Mucosa of stomach (tissue), 1 donor: ENCODE measurements around the gene FLYWCH1.

Experiments used
- H3K27me3 ChIP-seq: one replicate; pipeline ENCODE4 v1.7.0; 2013; ENCODE audit warnings: mild to moderate bottlenecking, low read length; ENCODE audit not compliant: control insufficient read depth, insufficient read depth
- H3K36me3 ChIP-seq: one replicate; pipeline ENCODE4 v1.7.0; 2013; ENCODE audit warnings: low read length; ENCODE audit not compliant: control insufficient read depth, insufficient read depth
- H3K4me1 ChIP-seq: one replicate; pipeline ENCODE4 v1.7.0; 2013; ENCODE audit warnings: mild to moderate bottlenecking, low read length; ENCODE audit not compliant: control insufficient read depth, insufficient read depth
- H3K4me3 ChIP-seq: one replicate; pipeline ENCODE4 v1.7.0; 2013; ENCODE audit warnings: low read length
- H3K9ac ChIP-seq: one replicate; pipeline ENCODE4 v1.7.0; 2013; ENCODE audit warnings: mild to moderate bottlenecking, low read length, moderate library complexity
- H3K9me3 ChIP-seq: one replicate; pipeline ENCODE4 v1.7.0; 2013; ENCODE audit warnings: mild to moderate bottlenecking, low read length, moderate library complexity; ENCODE audit not compliant: control insufficient read depth
- donor health status: Pancreatic carcinoma.

Gene FLYWCH1

GRCh38 chr16:2950353-2950724 is 38.6 kb downstream of the FLYWCH1 start:
- no peaks in the 10 kb centered on the region for H3K36me3 ChIP-seq
- no peaks in the 10 kb centered on the region for H3K9me3 ChIP-seq
- H3K4me1 ChIP-seq, result peaks cover 9% of the 10 kb centered on the region
- no peak overlapping the region for H3K4me3 ChIP-seq
- peaks cover 19% of the 10 kb centered on the region for H3K27me3 ChIP-seq
- no peak overlapping the region for H3K9ac ChIP-seq

GRCh38 chr16:2950773-2951172 is 39.0 kb downstream of the FLYWCH1 start:
- Histone ChIP-seq H3K4me1 (peaks cover 11% of the 10 kb centered on the region), H3K4me3 (no peak overlapping the region), H3K36me3 (no peaks in the 10 kb centered on the region), H3K9ac (no peak overlapping the region), H3K9me3 (no peaks in the 10 kb centered on the region), H3K27me3 (peaks cover 23% of the 10 kb centered on the region)

- Histone ChIP-seq H3K9me3 (no peaks in the 10 kb centered on the region), H3K4me1 (peaks cover 11% of the 10 kb centered on the region), H3K9ac (no peak overlapping the region), H3K4me3 (no peak overlapping the region), H3K36me3 (no peaks in the 10 kb centered on the region), H3K27me3 (peaks cover 33% of the 10 kb centered on the region)
These were observed 40.9 kb downstream of the FLYWCH1 start for GRCh38 chr16:2952679-2953078.

GRCh38 chr16:2953706-2954627 is 42.2 kb downstream of the FLYWCH1 start:
- Histone ChIP-seq H3K4me1 (peaks cover 11% of the 10 kb centered on the region), H3K36me3 (no peaks in the 10 kb centered on the region), H3K9me3 (no peaks in the 10 kb centered on the region), H3K4me3 (no peak overlapping the region), H3K27me3 (peaks cover 33% of the 10 kb centered on the region), H3K9ac (no peak overlapping the region)

- Histone ChIP-seq H3K36me3 (no peaks in the 10 kb centered on the region), H3K27me3 (peaks cover 38% of the 10 kb centered on the region), H3K4me1 (peaks cover 11% of the 10 kb centered on the region), H3K4me3 (no peak overlapping the region), H3K9ac (no peak overlapping the region), H3K9me3 (no peaks in the 10 kb centered on the region)
These were observed 43.1 kb downstream of the FLYWCH1 start for GRCh38 chr16:2954656-2955381.

GRCh38 chr16:2955438-2955778 is 43.7 kb downstream of the FLYWCH1 start:
- H3K27me3 ChIP-seq, result peaks cover 38% of the 10 kb centered on the region
- H3K4me1 ChIP-seq, result peaks cover 11% of the 10 kb centered on the region
- H3K36me3 ChIP-seq, result no peaks in the 10 kb centered on the region
- H3K4me3 ChIP-seq, result no peak overlapping the region
- H3K9me3 ChIP-seq, result no peaks in the 10 kb centered on the region
- H3K9ac ChIP-seq, result no peak overlapping the region

- H3K9ac ChIP-seq, result no peak overlapping the region
- H3K36me3 ChIP-seq, result no peaks in the 10 kb centered on the region
- H3K9me3 ChIP-seq, result no peaks in the 10 kb centered on the region
- H3K4me1 ChIP-seq, result peaks cover 11% of the 10 kb centered on the region
- H3K27me3 ChIP-seq, result peaks cover 40% of the 10 kb centered on the region
- no peak overlapping the region for H3K4me3 ChIP-seq
These were observed 44.2 kb downstream of the FLYWCH1 start for GRCh38 chr16:2955779-2956578.

- Histone ChIP-seq H3K27me3 (peaks cover 41% of the 10 kb centered on the region), H3K9ac (no peak overlapping the region)
These were observed 44.8 kb downstream of the FLYWCH1 start for GRCh38 chr16:2956579-2956956.

GRCh38 chr16:2959206-2959605 is 47.5 kb downstream of the FLYWCH1 start:
- H3K9ac ChIP-seq, result no peak overlapping the region
- H3K4me3 ChIP-seq, result no peak overlapping the region
- H3K27me3 ChIP-seq, result peaks cover 60% of the 10 kb centered on the region
- H3K9me3 ChIP-seq, result no peaks in the 10 kb centered on the region
- H3K4me1 ChIP-seq, result peaks cover 25% of the 10 kb centered on the region
- H3K36me3 ChIP-seq, result no peaks in the 10 kb centered on the region

More at GRCh38 chr16:2956579-2956956, 44.8 kb downstream of the FLYWCH1 start:
- no peak overlapping the region for H3K4me3 ChIP-seq
- peaks cover 14% of the 10 kb centered on the region for H3K4me1 ChIP-seq
- H3K36me3 ChIP-seq, result no peaks in the 10 kb centered on the region
- H3K9me3 ChIP-seq, result no peaks in the 10 kb centered on the region

GRCh38 chr16:2960183-2961010 is 48.7 kb downstream of the FLYWCH1 start:
- Histone ChIP-seq H3K27me3 (peaks cover 60% of the 10 kb centered on the region), H3K4me1 (peaks cover 22% of the 10 kb centered on the region), H3K4me3 (no peak overlapping the region), H3K9me3 (no peaks in the 10 kb centered on the region), H3K36me3 (no peaks in the 10 kb centered on the region), H3K9ac (no peak overlapping the region)

- no peak overlapping the region for H3K4me3 ChIP-seq
- H3K9ac ChIP-seq, result no peak overlapping the region
- H3K9me3 ChIP-seq, result no peaks in the 10 kb centered on the region
- peaks cover 68% of the 10 kb centered on the region for H3K27me3 ChIP-seq
- no peaks in the 10 kb centered on the region for H3K36me3 ChIP-seq
- H3K4me1 ChIP-seq, result peaks cover 23% of the 10 kb centered on the region
These were observed 50.8 kb downstream of the FLYWCH1 start for GRCh38 chr16:2962334-2963073.
